SU-DHL-6 (cell line): ENCODE measurements around the gene VPS35.

ENCODE experiments used
- EZH2phosphoT487 ChIP-seq: fragments of 200-600 bp; sonication (generic), shearing (Covaris generic); conservative IDR thresholded peaks from 2 replicates; pipeline ENCODE4 v1.6.1; 2018; ENCODE audit warnings: mild to moderate bottlenecking, antibody characterized with exemption, low read length, moderate library complexity, mixed read lengths
- TF ChIP-seq, protein P1 (sequence below): fragments of 200-600 bp; sonication (generic); IDR thresholded peaks from one replicate; pipeline ENCODE4 v1.5.1; 2017; ENCODE audit warnings: antibody characterized with exemption, mild to moderate bottlenecking, low read length, moderate library complexity; ENCODE audit not compliant: insufficient read depth, poor library complexity, severe bottlenecking

- TF ChIP-seq, protein P1, sequence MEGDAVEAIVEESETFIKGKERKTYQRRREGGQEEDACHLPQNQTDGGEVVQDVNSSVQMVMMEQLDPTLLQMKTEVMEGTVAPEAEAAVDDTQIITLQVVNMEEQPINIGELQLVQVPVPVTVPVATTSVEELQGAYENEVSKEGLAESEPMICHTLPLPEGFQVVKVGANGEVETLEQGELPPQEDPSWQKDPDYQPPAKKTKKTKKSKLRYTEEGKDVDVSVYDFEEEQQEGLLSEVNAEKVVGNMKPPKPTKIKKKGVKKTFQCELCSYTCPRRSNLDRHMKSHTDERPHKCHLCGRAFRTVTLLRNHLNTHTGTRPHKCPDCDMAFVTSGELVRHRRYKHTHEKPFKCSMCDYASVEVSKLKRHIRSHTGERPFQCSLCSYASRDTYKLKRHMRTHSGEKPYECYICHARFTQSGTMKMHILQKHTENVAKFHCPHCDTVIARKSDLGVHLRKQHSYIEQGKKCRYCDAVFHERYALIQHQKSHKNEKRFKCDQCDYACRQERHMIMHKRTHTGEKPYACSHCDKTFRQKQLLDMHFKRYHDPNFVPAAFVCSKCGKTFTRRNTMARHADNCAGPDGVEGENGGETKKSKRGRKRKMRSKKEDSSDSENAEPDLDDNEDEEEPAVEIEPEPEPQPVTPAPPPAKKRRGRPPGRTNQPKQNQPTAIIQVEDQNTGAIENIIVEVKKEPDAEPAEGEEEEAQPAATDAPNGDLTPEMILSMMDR = no peak
- no peak for TF ChIP-seq EZH2phosphoT487
Observed at GRCh38 chr16:46717692-46718091, 28.7 kb upstream of the VPS35 start.
